Psoas muscle (tissue), 8 donors: ENCODE data around the gene TMEM184B. TPM values are rescaled to one million over a fixed set of nuclear protein-coding genes. Genes with fewer than 3 reads are reported as not detected.

Experiments
- ATAC-seq, 4 donors: fragments of 200-7000 bp; cut with Tn5 transposase; one replicate each; pipeline ENCODE4 v1.9.1; 2020; ENCODE audit warnings: moderate library complexity in 3 of 4, mild to moderate bottlenecking in 2 of 4
- DNase-seq, 2 donors: peaks; one replicate each; pipeline ENCODE4 v3.0.0-alpha.2; 2020
- H3K27ac ChIP-seq: fragments of 200-600 bp; one replicate; pipeline ENCODE4 v1.8.0; 2022
- H3K27me3 ChIP-seq, 3 donors: fragments of 200-600 bp in 1 of 3; one replicate each; pipeline versions ENCODE4 v1.6.1 to v1.8.0; 2013 to 2022; ENCODE audit warnings: low read length in 2 of 3, mild to moderate bottlenecking in 2 of 3, moderate library complexity in 1 of 3; ENCODE audit not compliant: insufficient read depth in 3 of 3
- H3K36me3 ChIP-seq, 2 donors: fragments of 200-600 bp in 1 of 2; one replicate each; pipeline versions ENCODE4 v1.6.1 to v1.8.0; 2013 to 2022; ENCODE audit warnings: low read depth in 1 of 2, mild to moderate bottlenecking in 1 of 2, moderate library complexity in 1 of 2; ENCODE audit not compliant: insufficient read depth in 1 of 2
- H3K4me1 ChIP-seq: fragments of 200-600 bp; one replicate; pipeline ENCODE4 v1.8.0; 2022
- H3K4me3 ChIP-seq: fragments of 200-600 bp; one replicate; pipeline ENCODE4 v1.8.0; 2022; ENCODE audit warnings: mild to moderate bottlenecking
- H3K9me3 ChIP-seq: fragments of 200-600 bp; one replicate; pipeline ENCODE4 v1.8.0; 2022
- CTCF ChIP-seq: fragments of 200-600 bp; IDR thresholded peaks from one replicate; pipeline ENCODE4 v1.8.0; 2022; ENCODE audit warnings: antibody characterized with exemption
- WGBS, 3 donors: extraction: QIAGEN DNeasy Blood & Tissue Kit; methylation state at CpG; one replicate each; pipeline versions ENCODE4 v1.1.6 to v1.1.7; 2013; 5-methylcytosine and 5-hydroxymethylcytosine counted together
- intact Hi-C, 2 donors: fragments of 100-400 bp; cut with DNase I; formaldehyde crosslinking; loops; one replicate each; pipeline versions ENCODE4 v1.11.0 to v1.14.2; 2022
- long read RNA-seq, 2 donors: library from polyadenylated mRNA; unstranded; transcript quantifications; one replicate each; pipeline ENCODE4 v2.0.0, GENCODE V29; 2021
- polyA plus RNA-seq, 3 donors: library from polyadenylated mRNA; stranded (reverse); fragments of 200-250 nt; gene quantifications; one replicate each; pipeline ENCODE4 v1.2.3, GENCODE V29; 2013
- total RNA-seq, 4 donors: library from RNA; stranded (reverse); fragmentation: NEBNext Ultra II Directional in 2 of 4; extraction: Animal tissue kit (Norgen Biotek cat#: 25700) in 2 of 4; gene quantifications; one replicate each; pipeline versions ENCODE4 v1.2.1 to v1.2.4, GENCODE V29; 2021 to 2023
- donor health status: healthy with polysubstance abuse.
- donor health status: DM: no; HTN: no; CAD: no; lungs with moderate emphysema.
- donor health status: Bipolar disorder and iron deficiency.
- donor health status: healthy.
- donor health status: DM: yes; HTN: yes; CAD: no.
- donor health status: DM: no; HTN: no; CAD: no.
- donor health status: DM: no; HTN: no; CAD: no.
- donor health status: DM: yes; HTN: yes; CAD: no.

TMEM184B gene
- total RNA-seq (10 to 100 TPM; 23.2 to 40.3 (median 30.3) TPM), polyA plus RNA-seq (10 to 100 TPM; 13.6 to 28.2 (median 24.8) TPM)
- long read RNA-seq, donor 1, full-length matches to known transcripts, result 27 of 45 reads
- long read RNA-seq, donor 1, partial matches to known transcripts, result 12 of 45 reads
- long read RNA-seq, donor 1, other reads (novel, unspliced or antisense), result 6 of 45 reads
- long read RNA-seq, donor 2, full-length matches to known transcripts, result 29 of 54 reads
- long read RNA-seq, donor 2, partial matches to known transcripts, result 16 of 54 reads
- long read RNA-seq, donor 2, other reads (novel, unspliced or antisense), result 9 of 54 reads

DNA sequence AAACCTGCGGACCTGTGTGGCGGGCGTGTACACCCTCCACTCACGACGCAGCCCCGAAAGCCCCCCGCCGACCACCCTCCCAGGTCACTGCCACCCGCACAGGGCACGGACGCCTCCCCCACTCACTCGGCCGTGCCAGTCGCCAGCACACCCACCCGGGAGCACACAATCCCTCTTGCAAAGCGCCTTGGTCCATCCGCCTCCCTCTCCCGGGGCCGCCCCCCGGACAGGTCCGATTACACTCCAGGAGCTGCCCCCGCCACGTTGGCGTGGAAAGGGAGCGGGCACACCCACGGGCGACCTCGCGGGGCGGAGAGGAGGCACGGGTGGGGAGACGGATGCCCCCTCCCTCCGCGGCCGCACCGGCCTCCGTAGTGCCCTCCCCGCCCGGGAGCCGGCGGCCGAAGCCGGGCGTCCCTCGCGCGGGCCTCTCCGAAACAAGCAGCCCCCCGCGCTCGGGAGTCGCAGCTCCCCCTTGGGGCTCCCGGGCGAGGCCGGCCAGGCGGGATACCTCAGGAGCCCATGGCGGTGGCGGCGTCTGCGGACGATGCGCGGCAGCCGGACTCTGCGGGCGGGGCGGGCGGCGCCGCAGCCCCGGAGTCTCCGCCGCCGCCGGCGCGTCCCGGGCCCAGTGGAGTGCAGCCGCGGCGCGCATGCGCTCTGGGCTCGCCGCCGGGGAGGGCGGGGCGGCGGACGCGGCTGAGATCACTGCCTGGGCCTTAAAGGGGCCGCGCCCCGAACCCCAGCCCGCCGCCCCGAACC lies at the start of gene TMEM184B:
Gene TMEM184B, minus strand, starts transcription at position 638 of the 762 bp plus-strand sequence. CDS start 25,049 bp downstream, outside the sequence.
- Histone ChIP-seq H3K4me1 (peaks cover 42% of the 10 kb centered on the region), H3K9me3 (no peaks in the 10 kb centered on the region), H3K36me3 (no peaks in the 10 kb centered on the region), H3K27ac (peak within 1 kb of the TSS; percentile 87), H3K4me3 (peak within 1 kb of the TSS; percentile 90), H3K27me3 (no peaks in the 10 kb centered on the region)
- WGBS, 3 donors, result 0 to 2% (median 1%) methylated on average over 23 to 97 of the region's 97 CpGs
- peak; percentile 91 to 95 (median 93) for ATAC-seq
- TF ChIP-seq CTCF, result no peak
- DNase-seq, result peak; percentile 86 to 90
- intact Hi-C loops, result loop anchor here in 1 of 2 donors (5.0 kb wide), 1 partner anchor 45 kb away; the partner anchor contains the start of gene CSNK1E

GRCh38 chr22:38320605-38321402 lies 48.0 kb upstream of the TMEM184B start:
- H3K9me3 ChIP-seq, result no peaks in the 10 kb centered on the region
- TF ChIP-seq CTCF, result no peak
- ATAC-seq, result no peak
- no peak overlapping the region for H3K27ac ChIP-seq
- no peak overlapping the region for H3K4me3 ChIP-seq
- H3K36me3 ChIP-seq, result no peaks in the 10 kb centered on the region
- no peak for DNase-seq
- 93 to 94% (median 94%) methylated on average over 11 of the region's 11 CpGs for WGBS, 3 donors
- H3K4me1 ChIP-seq, result peaks cover 10% of the 10 kb centered on the region
- no peaks in the 10 kb centered on the region for H3K27me3 ChIP-seq
- intact Hi-C loops, result no loop called here

- no peak for TF ChIP-seq CTCF
- no peaks in the 10 kb centered on the region for H3K9me3 ChIP-seq
Observed at GRCh38 chr22:38318792-38319773, 46.3 kb upstream of the TMEM184B start.

More at GRCh38 chr22:38318792-38319773, 46.3 kb upstream of the TMEM184B start:
- H3K4me1 ChIP-seq, result peaks cover 21% of the 10 kb centered on the region
- intact Hi-C loops, result loop anchor here in 1 of 2 donors (5.0 kb wide), 1 partner anchor 47 kb away; the partner anchor contains the start of gene TMEM184B
- no peaks in the 10 kb centered on the region for H3K36me3 ChIP-seq
- no peak overlapping the region for H3K4me3 ChIP-seq
- peak overlapping the region; percentile 91 for H3K27ac ChIP-seq
- ATAC-seq (no peak), DNase-seq (no peak)
- 86 to 92% (median 87%) methylated on average over 14 of the region's 14 CpGs for WGBS, 3 donors
- H3K27me3 ChIP-seq, result no peaks in the 10 kb centered on the region
